ENCODE measurements around the gene ITGB8. TPM values are rescaled to one million over a fixed set of nuclear protein-coding genes. Genes with fewer than 3 reads are reported as not detected.

The ITGB8 gene
- total RNA-seq, 1 experiment from 2014 or later = 13.9 TPM

DNA sequence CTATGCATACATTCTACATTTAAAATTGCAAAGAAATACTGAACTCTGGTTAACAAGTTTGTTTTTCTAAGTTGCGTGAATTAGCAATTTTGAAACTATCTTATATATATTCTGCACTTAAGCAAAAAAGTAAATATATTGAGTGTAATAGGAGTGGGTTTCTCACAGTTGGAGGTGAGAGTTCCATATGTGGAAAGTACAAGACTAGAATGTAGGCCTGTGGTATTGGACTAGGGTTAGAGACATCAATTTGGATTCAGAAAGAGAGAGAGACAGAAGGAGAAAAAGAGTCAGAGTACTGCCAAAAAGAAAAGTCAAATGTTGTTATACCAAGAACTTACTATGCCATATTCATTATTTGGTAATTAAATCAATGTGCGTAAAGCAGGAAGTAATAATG is 47.3 kb upstream of the ITGB8 start:
- no TSS peak for BruUV-seq (replicated peaks)
- H3K9ac ChIP-seq (ENCODE audit: low read length) = no peak overlapping the region
- no peaks in the 10 kb centered on the region for H3K9me3 ChIP-seq (ENCODE audit: low read length)
- no peak overlapping the region for H3K27ac ChIP-seq (ENCODE audit: low read length)
- no peak overlapping the region for H2AFZ ChIP-seq (ENCODE audit: low read length)
- no peaks in the 10 kb centered on the region for H3K27me3 ChIP-seq (ENCODE audit: low read length)
- no peak overlapping the region for H3K4me3 ChIP-seq (ENCODE audit: low read length)
- H4K20me1 ChIP-seq (ENCODE audit: low read length) = no peaks in the 10 kb centered on the region
- H3K36me3 ChIP-seq (ENCODE audit: low read depth, low read length) = no peaks in the 10 kb centered on the region
- H3K9me2 ChIP-seq (replicated peaks; ENCODE audit: low read length) = no peaks in the 10 kb centered on the region
- H3K4me2 ChIP-seq (ENCODE audit: low read length) = no peak overlapping the region
- H3K79me2 ChIP-seq (ENCODE audit: low read length) = no peaks in the 10 kb centered on the region
- no peaks in the 10 kb centered on the region for H3F3A ChIP-seq (ENCODE audit: low read length, unreplicated experiment)
- DNase-seq = no peak
- TF ChIP-seq, protein P1, sequence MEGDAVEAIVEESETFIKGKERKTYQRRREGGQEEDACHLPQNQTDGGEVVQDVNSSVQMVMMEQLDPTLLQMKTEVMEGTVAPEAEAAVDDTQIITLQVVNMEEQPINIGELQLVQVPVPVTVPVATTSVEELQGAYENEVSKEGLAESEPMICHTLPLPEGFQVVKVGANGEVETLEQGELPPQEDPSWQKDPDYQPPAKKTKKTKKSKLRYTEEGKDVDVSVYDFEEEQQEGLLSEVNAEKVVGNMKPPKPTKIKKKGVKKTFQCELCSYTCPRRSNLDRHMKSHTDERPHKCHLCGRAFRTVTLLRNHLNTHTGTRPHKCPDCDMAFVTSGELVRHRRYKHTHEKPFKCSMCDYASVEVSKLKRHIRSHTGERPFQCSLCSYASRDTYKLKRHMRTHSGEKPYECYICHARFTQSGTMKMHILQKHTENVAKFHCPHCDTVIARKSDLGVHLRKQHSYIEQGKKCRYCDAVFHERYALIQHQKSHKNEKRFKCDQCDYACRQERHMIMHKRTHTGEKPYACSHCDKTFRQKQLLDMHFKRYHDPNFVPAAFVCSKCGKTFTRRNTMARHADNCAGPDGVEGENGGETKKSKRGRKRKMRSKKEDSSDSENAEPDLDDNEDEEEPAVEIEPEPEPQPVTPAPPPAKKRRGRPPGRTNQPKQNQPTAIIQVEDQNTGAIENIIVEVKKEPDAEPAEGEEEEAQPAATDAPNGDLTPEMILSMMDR (conservative IDR thresholded peaks at IDR 0.05; ENCODE audit: low read depth, low read length) = no peak
- TF ChIP-seq EZH2 (IDR thresholded peaks at IDR 0.05; ENCODE audit: low read length, unreplicated experiment) (no peak), EZH2phosphoT487 (IDR thresholded peaks at IDR 0.05; ENCODE audit: borderline replicate concordance, low read length) (no peak)
- H3K4me1 ChIP-seq (ENCODE audit: insufficient read depth, low read length) = no peaks in the 10 kb centered on the region
- intact Hi-C loops (cut with micrococcal nuclease) = no loop called here
- ChIA-PET POLR2A (ENCODE audit: unreplicated experiment) (no interaction called here), CTCF (no interaction called here)
- no peak for ATAC-seq

DNA sequence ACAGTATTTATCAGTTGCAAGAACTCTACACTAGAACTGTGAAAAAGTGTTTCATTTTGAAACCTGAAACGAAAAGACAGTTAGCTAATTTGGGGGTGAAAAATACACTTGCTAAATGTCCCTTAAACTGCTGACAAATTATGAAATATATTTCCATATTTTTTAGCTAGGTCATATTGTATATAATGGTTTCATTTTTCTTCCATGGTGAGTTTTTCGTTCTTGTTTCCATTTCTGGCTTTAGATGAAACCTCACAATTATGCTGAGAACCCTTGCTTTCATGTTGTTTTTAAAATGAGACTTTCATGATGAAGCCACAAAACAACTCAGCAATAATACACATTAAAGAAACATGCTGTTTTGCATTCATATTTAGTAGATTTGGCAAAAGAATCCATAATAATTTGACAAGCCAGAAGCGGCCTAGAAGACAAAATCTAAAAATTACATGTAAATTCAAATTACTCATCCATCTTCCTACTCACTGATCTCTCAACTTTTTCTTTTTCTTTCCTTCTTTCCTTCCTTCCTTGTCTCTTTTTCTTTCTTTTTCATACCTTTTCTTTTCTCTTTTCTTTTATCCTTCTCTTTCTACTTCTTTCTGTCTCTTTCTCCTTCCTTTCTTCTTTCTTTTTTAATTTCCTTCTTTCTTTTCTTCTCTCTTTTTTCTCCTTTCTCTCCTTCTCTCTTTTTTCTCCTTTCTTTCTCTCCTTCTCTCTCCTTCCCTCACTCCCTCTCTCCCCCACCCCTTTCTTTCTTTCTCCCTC is 46.5 kb upstream of the ITGB8 start:
- Histone ChIP-seq H3K79me2 (ENCODE audit: low read length) (no peaks in the 10 kb centered on the region), H3K4me2 (ENCODE audit: low read length) (no peak overlapping the region), H3K9ac (ENCODE audit: low read length) (no peak overlapping the region), H3K9me3 (ENCODE audit: low read length) (no peaks in the 10 kb centered on the region), H3K27me3 (ENCODE audit: low read length) (no peaks in the 10 kb centered on the region), H3K4me1 (ENCODE audit: insufficient read depth, low read length) (no peaks in the 10 kb centered on the region), H3K36me3 (ENCODE audit: low read depth, low read length) (no peaks in the 10 kb centered on the region), H3K9me2 (replicated peaks; ENCODE audit: low read length) (no peaks in the 10 kb centered on the region), H3F3A (ENCODE audit: low read length, unreplicated experiment) (no peaks in the 10 kb centered on the region), H4K20me1 (ENCODE audit: low read length) (no peaks in the 10 kb centered on the region), H3K27ac (ENCODE audit: low read length) (no peak overlapping the region), H3K4me3 (ENCODE audit: low read length) (no peak overlapping the region), H2AFZ (ENCODE audit: low read length) (no peak overlapping the region)
- BruUV-seq (replicated peaks) = no TSS peak
- TF ChIP-seq, protein P1 (conservative IDR thresholded peaks at IDR 0.05; ENCODE audit: low read depth, low read length) = no peak
- TF ChIP-seq EZH2 (IDR thresholded peaks at IDR 0.05; ENCODE audit: low read length, unreplicated experiment) (no peak), EZH2phosphoT487 (IDR thresholded peaks at IDR 0.05; ENCODE audit: borderline replicate concordance, low read length) (no peak)
- ChIA-PET CTCF (no interaction called here), POLR2A (ENCODE audit: unreplicated experiment) (no interaction called here)
- ATAC-seq (no peak), DNase-seq (no peak)
- intact Hi-C loops (cut with micrococcal nuclease) = no loop called here

DNA sequence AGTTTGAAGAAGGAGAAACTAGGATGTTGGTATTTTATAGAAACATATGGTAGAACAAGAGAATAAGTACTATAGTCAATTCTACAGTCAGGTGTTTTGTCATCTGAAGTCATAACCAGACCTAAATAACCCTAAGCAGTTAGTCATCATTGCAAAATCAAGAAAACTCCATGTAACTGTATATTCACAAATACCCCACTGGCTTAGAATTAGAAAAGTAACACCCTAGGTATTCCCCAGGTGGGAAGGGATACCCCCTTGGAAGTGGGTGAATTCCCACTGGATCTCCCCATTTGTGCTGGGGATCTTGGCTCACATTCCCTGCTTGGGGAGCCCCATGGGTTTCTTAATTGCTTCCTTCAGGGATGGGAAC is 45.9 kb upstream of the ITGB8 start:
- Histone ChIP-seq H3K27me3 (ENCODE audit: low read length) (no peaks in the 10 kb centered on the region), H3K4me1 (ENCODE audit: insufficient read depth, low read length) (no peaks in the 10 kb centered on the region), H3K9ac (ENCODE audit: low read length) (no peak overlapping the region), H3K27ac (ENCODE audit: low read length) (no peak overlapping the region), H3K4me2 (ENCODE audit: low read length) (no peak overlapping the region), H3K36me3 (ENCODE audit: low read depth, low read length) (no peaks in the 10 kb centered on the region), H2AFZ (ENCODE audit: low read length) (no peak overlapping the region), H3K79me2 (ENCODE audit: low read length) (no peaks in the 10 kb centered on the region), H4K20me1 (ENCODE audit: low read length) (no peaks in the 10 kb centered on the region), H3K9me3 (ENCODE audit: low read length) (no peaks in the 10 kb centered on the region), H3K9me2 (replicated peaks; ENCODE audit: low read length) (no peaks in the 10 kb centered on the region), H3K4me3 (ENCODE audit: low read length) (no peak overlapping the region), H3F3A (ENCODE audit: low read length, unreplicated experiment) (no peaks in the 10 kb centered on the region)
- TF ChIP-seq, protein P1 (conservative IDR thresholded peaks at IDR 0.05; ENCODE audit: low read depth, low read length) = no peak
- TF ChIP-seq EZH2phosphoT487 (IDR thresholded peaks at IDR 0.05; ENCODE audit: borderline replicate concordance, low read length) = no peak
- no peak for TF ChIP-seq EZH2 (IDR thresholded peaks at IDR 0.05; ENCODE audit: low read length, unreplicated experiment)
- intact Hi-C loops (cut with micrococcal nuclease) = no loop called here
- ChIA-PET POLR2A (ENCODE audit: unreplicated experiment) (no interaction called here), CTCF (no interaction called here)
- no TSS peak for BruUV-seq (replicated peaks)
- DNase-seq = no peak
- no peak for ATAC-seq
